Embryonic facial prominence (tissue), 1 donor: ENCODE results near the gene FCF1.
"Not testable (repeated sequence)": the region's sequence is repeated elsewhere in the genome, so short reads cannot be mapped to it uniquely, and the experiment has no call there.

Experiments
- DNase-seq: peaks from one replicate; pipeline ENCODE4 v3.0.0-alpha.2; 2016; ENCODE audit errors: extremely low spot score

Gene FCF1

DNA sequence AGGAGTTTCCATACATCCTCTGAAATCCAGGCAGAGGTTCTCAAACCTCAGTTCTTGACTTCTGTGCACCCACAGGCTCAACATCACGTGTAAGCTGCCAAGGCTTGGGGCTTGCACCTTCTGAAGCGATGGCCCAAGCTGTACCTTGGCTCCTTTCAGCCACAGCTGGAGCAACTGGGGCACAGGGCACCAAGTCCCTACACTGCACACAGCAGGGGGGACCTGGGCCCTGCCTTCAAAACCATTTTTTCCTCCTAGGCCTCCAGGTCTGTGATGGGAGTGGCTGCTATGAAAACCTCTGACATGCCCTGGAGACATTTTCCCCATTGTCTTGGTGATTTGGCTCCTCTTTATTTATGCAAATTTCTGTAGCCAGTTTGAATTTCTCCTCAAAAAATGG is 10.7 kb upstream of the FCF1 start:
- DNase-seq = no peak

GRCh38 chr14:74703043-74703442 is 9.9 kb upstream of the FCF1 start:
- DNase-seq = no peak

DNA sequence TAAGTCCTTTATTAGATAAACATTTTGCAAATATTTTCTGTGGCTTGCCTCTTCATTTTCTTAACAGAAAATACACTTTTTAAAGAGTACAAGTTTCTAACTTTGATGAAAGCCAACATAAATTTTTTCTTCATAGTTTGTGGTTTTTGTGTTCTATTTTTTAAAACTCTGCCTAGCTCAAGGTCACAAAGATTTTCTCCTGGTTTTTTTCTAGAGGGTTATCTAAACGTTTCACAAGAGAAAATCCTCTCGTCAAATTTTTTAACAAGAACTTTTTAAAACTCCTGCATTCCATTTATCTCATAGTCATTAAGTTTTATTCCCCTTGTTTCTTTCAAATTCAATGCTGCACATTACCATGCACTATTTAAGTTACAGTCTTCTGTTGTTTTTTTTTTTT is 8.3 kb upstream of the FCF1 start:
- no peak for DNase-seq

GRCh38 chr14:74705613-74706500 is 7.1 kb upstream of the FCF1 start:
- DNase-seq = no peak

DNA sequence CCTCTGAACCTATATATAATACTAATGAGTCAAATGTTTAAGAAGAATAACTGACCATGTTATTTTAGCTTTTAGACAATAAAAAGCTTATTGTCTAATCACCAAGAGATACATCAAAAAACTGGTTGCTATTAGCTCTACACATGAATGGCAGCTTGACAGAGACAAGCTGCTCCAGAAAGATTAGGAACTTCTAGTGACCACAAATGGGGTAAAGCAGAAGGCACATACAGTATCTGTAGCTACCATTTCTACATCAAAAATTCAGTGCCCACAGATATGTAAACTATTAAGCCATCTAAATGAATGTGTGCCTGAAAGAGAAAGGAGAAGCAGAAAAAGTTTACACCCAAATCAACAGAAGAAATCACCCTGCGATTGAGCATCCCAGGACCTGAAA is 2.5 kb upstream of the FCF1 start:
- DNase-seq = no peak

GRCh38 chr14:74711651-74712050 is 1.3 kb upstream of the FCF1 start:
- DNase-seq = no peak

- DNase-seq = no peak
These were observed 421 bp downstream of the FCF1 start for GRCh38 chr14:74713395-74713735.

DNA sequence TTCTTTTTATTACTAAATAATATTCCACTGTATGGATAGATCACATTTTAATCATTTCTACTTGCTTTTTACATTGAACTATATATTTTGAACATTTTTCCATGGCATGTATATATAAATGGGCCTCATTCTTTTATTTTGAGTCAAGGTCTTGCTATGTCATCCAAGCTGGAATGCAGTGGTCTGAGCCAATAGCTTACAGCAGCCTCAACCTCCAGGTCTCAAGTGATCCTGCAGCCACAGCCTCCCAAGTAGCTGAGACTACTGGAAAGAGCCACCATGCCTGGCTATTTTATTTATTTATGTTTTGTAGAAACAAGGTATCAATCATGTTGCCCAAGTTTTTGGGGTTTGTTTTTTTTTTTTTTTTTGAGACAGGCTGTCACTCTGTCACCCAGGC is 7.6 kb downstream of the FCF1 start:
- DNase-seq = no peak

DNA sequence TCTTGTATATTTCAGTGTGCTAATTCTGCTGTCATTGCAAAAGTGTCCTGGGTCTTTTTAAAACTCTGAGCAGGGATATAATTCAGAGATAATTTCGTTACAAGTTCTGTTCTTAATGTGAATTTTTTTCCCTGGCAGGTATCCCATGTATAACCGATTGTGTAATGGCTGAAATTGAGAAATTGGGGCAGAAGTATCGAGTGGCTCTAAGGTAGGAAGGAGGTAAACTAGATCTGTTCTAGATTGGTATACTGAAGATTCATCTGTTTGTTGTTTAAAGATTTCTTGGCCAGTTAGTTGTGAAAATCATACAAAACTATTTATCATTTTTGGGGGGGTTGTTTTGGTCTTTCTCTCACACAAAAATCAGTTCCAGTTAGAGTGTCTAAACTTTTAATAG is 10.2 kb downstream of the FCF1 start:
- no peak for DNase-seq

DNA sequence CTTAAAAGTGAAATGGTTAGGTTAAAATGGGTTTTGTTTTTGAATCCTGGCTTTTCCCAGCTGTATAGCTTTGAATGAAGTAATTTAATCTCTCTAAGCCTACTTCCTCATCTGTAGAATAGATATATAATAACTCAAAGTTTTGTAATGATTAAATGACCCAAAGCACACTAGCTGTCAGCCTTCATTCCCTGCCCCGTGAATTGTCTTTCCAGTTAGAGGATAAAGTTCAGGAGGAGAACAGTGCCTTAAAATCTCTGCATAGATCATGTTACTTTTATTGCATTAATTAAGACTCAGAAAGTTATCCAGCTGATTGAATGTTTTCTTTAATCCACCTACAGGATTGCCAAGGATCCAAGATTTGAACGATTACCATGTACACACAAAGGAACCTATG is 19.4 kb downstream of the FCF1 start:
- no peak for DNase-seq

- no peak for DNase-seq
These were observed 20.3 kb downstream of the FCF1 start for GRCh38 chr14:74733221-74733620.

- DNase-seq = no peak
These were observed 22.2 kb downstream of the FCF1 start for GRCh38 chr14:74735125-74735524.

GRCh38 chr14:74737753-74738325 is 24.9 kb downstream of the FCF1 start:
- DNase-seq = no peak

- DNase-seq = no peak
These were observed 26.5 kb downstream of the FCF1 start for GRCh38 chr14:74739293-74740030.

DNA sequence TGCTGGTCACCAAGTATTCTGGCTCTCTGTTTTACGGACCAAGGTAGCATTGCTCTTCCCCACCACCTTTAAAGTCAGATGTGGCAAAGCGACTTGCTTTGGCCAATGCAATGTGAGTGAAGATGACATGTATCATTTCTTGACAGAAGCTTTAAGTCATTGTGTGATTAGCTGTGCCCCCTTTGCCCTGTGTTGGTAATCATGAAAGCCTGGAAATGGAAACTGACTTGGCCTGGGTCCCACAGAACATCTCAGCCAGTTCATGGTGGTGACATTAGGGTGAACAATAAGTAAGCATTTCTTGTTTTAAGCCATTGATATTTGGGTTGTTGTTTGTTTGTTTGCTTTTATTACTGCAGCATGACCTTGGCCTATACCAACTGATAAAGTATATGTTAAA is 34.3 kb downstream of the FCF1 start:
- DNase-seq = no peak

DNA sequence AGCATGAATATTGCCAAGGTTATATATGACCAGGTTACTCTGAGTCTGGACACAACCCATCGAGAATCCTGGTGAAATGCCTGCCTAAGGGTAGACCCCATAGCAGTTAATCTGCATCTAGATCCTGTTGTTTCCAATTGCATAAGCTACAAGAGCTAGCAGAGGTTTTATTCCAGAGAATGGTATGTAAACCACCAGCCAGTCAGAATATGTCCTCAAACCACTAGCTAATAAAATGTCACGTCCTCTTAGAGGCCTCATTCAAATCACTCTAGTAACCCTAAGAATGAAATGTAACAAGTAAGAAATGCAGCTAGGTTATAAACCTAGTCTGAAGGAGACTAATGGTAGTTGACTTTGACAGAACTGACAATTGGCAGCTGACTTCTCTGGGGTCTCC is 41.2 kb downstream of the FCF1 start:
- no peak for DNase-seq

- no peak for DNase-seq
These were observed 42.0 kb downstream of the FCF1 start for GRCh38 chr14:74754899-74755298.

DNA sequence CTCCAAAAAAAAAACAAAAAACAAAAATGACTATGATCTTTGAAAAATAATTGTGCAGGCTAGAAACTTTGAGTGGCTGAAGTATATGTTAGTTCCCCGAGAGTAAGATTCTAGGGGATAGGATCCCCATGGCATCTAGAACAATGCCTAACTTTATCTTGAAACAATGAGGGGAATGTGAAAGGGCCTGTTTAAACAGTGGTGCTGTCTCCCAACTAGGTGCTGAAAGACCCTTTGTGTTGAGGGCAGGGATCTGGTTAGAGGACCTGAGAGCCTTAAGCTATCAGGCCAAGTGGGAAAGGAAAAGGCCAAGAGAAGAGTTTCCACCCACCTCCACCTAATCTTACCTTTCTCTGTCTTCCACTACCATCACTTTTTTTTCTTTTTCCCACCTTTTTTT is 43.4 kb downstream of the FCF1 start:
- DNase-seq = no peak

GRCh38 chr14:74758505-74758904 is 45.6 kb downstream of the FCF1 start:
- not testable (repeated sequence) for DNase-seq

DNA sequence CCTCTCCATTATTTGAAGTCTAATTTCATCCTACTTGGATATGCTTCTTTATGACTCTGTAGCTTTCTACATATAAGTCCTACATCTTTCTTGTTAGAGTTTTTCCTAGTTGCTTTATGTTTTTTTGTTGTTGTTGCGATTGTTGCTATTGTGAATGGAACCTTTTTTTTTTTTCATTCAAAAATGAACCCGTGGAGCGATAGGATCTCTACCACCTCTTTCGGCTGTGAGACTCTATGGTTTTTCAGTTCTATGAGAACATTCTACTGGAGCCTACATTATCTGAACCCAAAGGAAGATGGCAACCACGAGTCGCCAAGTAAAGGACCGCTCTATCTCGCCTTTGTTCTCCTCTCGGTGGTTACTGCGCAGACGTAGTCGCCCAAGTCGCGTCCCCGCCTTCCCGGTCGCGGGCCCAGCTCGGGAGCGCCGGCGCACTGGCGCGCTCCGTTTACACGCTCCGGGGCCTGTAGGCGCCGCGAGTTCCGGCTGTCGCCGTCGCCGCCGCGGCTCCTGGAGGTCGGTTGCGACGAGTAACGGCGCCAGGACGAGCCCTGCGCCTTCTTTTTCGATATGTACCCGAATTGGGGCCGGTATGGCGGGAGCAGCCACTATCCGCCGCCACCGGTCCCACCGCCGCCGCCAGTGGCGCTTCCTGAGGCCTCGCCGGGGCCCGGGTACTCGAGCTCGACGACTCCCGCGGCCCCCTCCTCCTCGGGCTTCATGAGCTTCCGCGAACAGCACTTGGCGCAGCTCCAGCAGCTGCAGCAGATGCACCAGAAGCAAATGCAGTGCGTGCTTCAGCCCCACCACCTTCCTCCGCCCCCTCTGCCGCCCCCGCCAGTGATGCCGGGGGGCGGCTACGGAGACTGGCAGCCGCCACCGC is 50.2 kb downstream of the FCF1 start, which contains the start of gene YLPM1:
Gene YLPM1 (plus strand): TSS at position 400 of the 886 bp plus-strand sequence. CDS start 174 bp downstream, at position 574.
- DNase-seq = peak; percentile 98

GRCh38 chr14:74763803-74764531 is 51.0 kb downstream of the FCF1 start:
- DNase-seq = no peak
